NCI-H510A (cell line): ENCODE results near the gene ISL2.

Experiments used
- DNase-seq: peaks from one replicate; lab custom pipeline; 2025; lab: John Stamatoyannopoulos, UW

ISL2 gene

GRCh38 chr15:76342058-76342381 is 5.4 kb downstream of the ISL2 start:
- no peak for DNase-seq

GRCh38 chr15:76342382-76343201 is 6.0 kb downstream of the ISL2 start:
- no peak for DNase-seq

- no peak for DNase-seq
Observed at GRCh38 chr15:76343313-76343996, 6.9 kb downstream of the ISL2 start.

GRCh38 chr15:76344893-76345582 is 8.5 kb downstream of the ISL2 start:
- no peak for DNase-seq

- no peak for DNase-seq
Observed at GRCh38 chr15:76345583-76345879, 9.0 kb downstream of the ISL2 start.

- DNase-seq = no peak
Observed at GRCh38 chr15:76345880-76346668, 9.5 kb downstream of the ISL2 start.

- DNase-seq = no peak
Observed at GRCh38 chr15:76346669-76347481, 10.3 kb downstream of the ISL2 start.

GRCh38 chr15:76347482-76348055 is 11.0 kb downstream of the ISL2 start:
- DNase-seq = no peak

- DNase-seq = no peak
Observed at GRCh38 chr15:76349301-76350070, 12.9 kb downstream of the ISL2 start.

GRCh38 chr15:76353023-76353577 is 16.5 kb downstream of the ISL2 start:
- no peak for DNase-seq

GRCh38 chr15:76353903-76354302 is 17.3 kb downstream of the ISL2 start:
- DNase-seq = no peak

GRCh38 chr15:76354823-76355440 is 18.4 kb downstream of the ISL2 start:
- DNase-seq = no peak

- DNase-seq = no peak
Observed at GRCh38 chr15:76358453-76358852, 21.9 kb downstream of the ISL2 start.

GRCh38 chr15:76359152-76359551 is 22.6 kb downstream of the ISL2 start:
- no peak for DNase-seq

GRCh38 chr15:76360416-76360815 is 23.8 kb downstream of the ISL2 start:
- DNase-seq = no peak

- DNase-seq = no peak
Observed at GRCh38 chr15:76363251-76363650, 26.7 kb downstream of the ISL2 start.

GRCh38 chr15:76366714-76367113 is 30.1 kb downstream of the ISL2 start:
- no peak for DNase-seq

GRCh38 chr15:76368122-76368621 is 31.6 kb downstream of the ISL2 start:
- DNase-seq = no peak

GRCh38 chr15:76376029-76376428 is 39.5 kb downstream of the ISL2 start:
- no peak for DNase-seq
